ENCODE measurements around the gene DMRTB1.
A peak's percentile ranks its signal among the peaks of the same experiment; 100 is the strongest.
"Not testable (repeated sequence)": the region's sequence is repeated elsewhere in the genome, so short reads cannot be mapped to it uniquely, and the experiment has no call there.

The DMRTB1 gene

DNA sequence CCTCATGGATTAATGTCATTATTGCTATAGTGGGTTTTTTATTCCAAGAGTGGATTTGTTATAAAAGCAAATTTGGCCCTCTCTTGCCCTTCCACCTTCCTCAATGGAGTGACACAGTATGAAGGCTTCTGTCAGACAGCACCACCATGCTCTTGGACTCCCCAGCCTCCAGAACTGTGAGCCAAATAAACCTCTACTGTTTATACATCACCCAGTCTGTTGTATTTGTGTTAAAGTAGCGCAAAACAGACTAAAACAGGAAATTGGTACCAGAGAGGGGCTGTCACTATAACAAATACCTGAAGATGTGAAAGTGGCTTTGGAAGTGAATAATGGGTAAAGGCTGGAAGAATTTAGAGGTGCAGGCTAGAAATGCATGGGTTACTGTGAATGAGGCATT lies 38.0 kb upstream of the DMRTB1 start:
- DNase-seq (ENCODE audit: low read depth): no peak
- TF ChIP-seq, protein P1, sequence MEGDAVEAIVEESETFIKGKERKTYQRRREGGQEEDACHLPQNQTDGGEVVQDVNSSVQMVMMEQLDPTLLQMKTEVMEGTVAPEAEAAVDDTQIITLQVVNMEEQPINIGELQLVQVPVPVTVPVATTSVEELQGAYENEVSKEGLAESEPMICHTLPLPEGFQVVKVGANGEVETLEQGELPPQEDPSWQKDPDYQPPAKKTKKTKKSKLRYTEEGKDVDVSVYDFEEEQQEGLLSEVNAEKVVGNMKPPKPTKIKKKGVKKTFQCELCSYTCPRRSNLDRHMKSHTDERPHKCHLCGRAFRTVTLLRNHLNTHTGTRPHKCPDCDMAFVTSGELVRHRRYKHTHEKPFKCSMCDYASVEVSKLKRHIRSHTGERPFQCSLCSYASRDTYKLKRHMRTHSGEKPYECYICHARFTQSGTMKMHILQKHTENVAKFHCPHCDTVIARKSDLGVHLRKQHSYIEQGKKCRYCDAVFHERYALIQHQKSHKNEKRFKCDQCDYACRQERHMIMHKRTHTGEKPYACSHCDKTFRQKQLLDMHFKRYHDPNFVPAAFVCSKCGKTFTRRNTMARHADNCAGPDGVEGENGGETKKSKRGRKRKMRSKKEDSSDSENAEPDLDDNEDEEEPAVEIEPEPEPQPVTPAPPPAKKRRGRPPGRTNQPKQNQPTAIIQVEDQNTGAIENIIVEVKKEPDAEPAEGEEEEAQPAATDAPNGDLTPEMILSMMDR (conservative IDR thresholded peaks at IDR 0.05; ENCODE audit: low read length): no peak
- no peak overlapping the region for H3K4me3 ChIP-seq (ENCODE audit: low read length)

DNA sequence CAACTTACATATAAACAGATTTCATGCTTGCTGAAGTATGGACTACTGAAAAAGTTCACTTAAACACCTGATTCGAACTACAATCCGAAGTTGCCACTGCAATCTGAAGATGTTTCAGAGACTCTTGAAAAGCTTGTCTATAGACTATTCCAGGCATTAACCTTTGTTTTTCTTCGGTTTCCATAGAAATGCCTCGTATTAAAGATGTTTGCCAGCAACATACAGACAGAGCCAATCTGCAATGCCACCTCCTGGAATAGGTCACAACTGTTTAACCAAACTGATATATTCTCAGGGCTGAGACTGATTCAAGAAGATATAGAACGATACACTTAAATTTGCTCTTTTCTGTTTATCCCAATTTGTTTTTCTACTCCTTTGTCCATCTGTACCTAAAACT lies 28.9 kb upstream of the DMRTB1 start:
- TF ChIP-seq, protein P1 (conservative IDR thresholded peaks at IDR 0.05; ENCODE audit: low read length): no peak
- H3K4me3 ChIP-seq (ENCODE audit: low read length): no peak overlapping the region
- DNase-seq (ENCODE audit: low read depth): no peak

DNA sequence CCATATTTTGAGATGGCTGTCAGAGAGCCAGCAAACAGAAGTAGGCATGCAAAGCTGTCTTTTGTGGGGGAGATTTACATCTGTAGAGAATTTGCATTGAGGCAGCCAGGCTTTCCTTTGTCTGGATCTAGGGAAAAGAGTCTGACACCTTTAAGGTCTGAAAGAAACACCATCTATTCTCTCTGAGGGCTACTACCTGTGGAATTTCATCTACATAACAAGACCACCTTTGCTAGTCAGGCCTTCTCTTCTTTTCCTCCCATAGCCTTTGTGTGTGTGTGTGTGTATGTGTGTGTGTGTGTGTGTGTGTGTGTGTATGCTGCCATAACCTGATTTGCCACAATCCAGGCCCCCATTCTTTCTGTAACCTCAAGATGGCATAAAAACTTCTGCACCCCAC lies 28.4 kb upstream of the DMRTB1 start:
- no peak overlapping the region for H3K4me3 ChIP-seq (ENCODE audit: low read length)
- no peak for DNase-seq (ENCODE audit: low read depth)
- TF ChIP-seq, protein P1 (conservative IDR thresholded peaks at IDR 0.05; ENCODE audit: low read length): no peak

DNA sequence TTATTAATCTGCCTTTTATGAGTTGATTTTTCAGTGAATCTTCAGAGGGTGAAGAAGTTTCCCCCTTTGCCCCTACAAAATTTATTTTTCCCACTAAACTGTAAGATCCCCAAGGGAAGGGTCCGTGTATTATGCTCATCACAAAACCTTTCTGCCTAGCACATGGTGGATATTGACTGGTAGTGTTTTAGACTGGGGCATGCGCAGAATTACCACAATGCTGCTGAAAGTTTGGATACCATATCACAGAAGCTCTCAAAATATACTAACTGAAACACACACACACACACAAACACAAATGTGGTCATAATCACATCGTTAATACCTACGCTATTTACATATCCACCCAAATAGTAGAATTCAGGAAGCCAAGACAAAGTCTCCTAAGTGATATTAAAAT lies 28.0 kb upstream of the DMRTB1 start:
- TF ChIP-seq, protein P1 (conservative IDR thresholded peaks at IDR 0.05; ENCODE audit: low read length): no peak
- H3K4me3 ChIP-seq (ENCODE audit: low read length): no peak overlapping the region
- DNase-seq (ENCODE audit: low read depth): no peak

DNA sequence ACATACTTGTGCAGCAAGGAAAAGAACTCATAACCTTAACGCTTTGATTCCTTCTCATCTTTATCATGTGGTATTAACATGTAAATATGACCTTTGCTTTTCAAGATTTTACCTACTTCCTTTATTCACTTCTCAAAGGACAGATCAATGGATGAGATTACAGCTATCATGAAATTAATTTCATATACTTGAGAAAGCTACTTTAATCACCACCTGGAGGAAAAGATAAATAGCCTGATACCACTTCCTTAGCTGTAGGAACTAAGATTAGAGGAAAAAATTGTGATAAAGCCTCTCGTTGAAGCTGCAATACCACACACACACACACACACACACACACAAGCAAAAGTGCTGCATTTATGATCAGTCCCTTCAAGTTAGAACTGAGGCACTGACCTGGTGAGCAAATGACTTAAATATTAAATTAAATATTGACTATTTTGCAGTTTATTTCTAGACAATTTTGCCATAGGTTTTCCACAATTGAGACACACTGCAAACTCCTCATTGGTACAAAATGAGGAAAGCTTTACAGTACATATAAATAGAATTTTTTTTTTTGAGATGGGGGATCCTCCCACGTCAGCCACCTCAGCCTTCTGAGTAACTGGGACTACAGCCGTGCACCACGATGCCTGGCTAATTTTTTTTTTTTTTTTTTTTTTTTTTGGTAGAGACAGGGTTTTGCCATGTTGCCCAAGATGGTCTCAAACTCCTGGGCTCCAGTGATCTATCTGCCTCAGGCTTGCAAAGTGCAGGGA lies 27.2 kb upstream of the DMRTB1 start:
- TF ChIP-seq, protein P1 (conservative IDR thresholded peaks at IDR 0.05; ENCODE audit: low read length): no peak
- H3K4me3 ChIP-seq (ENCODE audit: low read length): no peak overlapping the region
- no peak for DNase-seq (ENCODE audit: low read depth)

DNA sequence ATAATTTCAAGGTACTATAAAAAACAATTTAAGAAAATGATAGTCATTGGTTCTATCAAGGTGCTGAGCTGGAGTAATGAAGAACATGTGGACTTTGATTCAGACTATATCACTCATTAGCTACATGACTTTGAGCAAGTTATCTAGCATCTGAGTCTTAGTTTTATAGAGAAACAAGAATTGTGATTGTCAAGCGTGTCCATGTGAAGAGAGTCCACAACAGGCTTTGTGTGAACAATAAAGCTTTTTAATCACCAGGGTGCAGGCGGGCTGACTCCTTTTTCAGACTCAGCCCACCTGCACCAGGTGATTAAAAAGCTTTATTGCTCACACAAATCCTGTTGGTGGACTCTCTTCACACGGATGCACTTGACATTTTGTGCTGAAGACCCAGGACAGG lies 26.6 kb upstream of the DMRTB1 start:
- no peak for DNase-seq (ENCODE audit: low read depth)
- no peak overlapping the region for H3K4me3 ChIP-seq (ENCODE audit: low read length)
- TF ChIP-seq, protein P1 (conservative IDR thresholded peaks at IDR 0.05; ENCODE audit: low read length): no peak

DNA sequence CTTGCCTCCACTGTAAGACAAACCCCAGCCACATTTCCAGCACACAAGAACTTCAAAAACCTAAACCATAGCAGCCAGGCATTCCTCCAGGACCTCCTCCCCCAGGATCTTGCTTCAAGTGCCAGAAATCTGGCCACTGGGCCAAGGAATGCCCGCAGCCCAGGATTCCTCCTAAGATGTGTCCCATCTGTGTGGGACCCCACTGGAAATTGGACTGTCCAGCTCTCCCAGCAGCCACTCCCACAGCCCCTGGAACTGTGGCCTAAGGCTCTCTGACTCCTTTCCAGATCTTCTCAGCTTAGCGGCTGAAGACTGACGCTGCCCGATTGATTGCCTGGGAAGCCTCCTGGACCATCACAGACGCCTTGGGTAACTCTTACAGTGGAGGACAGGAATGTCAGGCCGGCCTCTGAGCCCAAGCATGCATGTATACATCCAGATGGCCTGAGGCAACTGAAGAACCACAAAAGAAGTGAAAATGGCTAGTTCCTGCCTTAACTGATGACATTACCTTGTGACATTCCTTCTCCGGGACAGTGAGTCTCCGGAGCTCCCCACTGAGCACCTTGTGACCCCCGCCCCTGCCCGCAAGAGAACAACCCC lies 24.7 kb upstream of the DMRTB1 start:
- H3K4me3 ChIP-seq (ENCODE audit: low read length): not testable (repeated sequence)
- DNase-seq (ENCODE audit: low read depth): peak; percentile 55

Measured in AG10803 (cell line).